GM18498 (cell line): ENCODE data around the gene CAPZA2.
"Not testable (repeated sequence)": the region's sequence is repeated elsewhere in the genome, so short reads cannot be mapped to it uniquely, and the experiment has no call there.

Source experiments
- ATAC-seq: cut with Tn5 transposase; IDR thresholded peaks from one replicate; pipeline ENCODE4 v1.9.1; 2021; ENCODE audit warnings: mild to moderate bottlenecking, moderate library complexity; ENCODE audit not compliant: unreplicated experiment

The CAPZA2 gene

GRCh38 chr7:116862234-116862950 lies at the start of gene CAPZA2:
Gene CAPZA2 (plus strand): TSS chr7:116862587. CDS start chr7:116862612, 25 bp downstream.
- ATAC-seq: peak; percentile 90

- ATAC-seq: no peak
These were observed 49.5 kb upstream of the CAPZA2 start for GRCh38 chr7:116812860-116813259.

GRCh38 chr7:116813371-116813770 lies 49.0 kb upstream of the CAPZA2 start:
- not testable (repeated sequence) for ATAC-seq

DNA sequence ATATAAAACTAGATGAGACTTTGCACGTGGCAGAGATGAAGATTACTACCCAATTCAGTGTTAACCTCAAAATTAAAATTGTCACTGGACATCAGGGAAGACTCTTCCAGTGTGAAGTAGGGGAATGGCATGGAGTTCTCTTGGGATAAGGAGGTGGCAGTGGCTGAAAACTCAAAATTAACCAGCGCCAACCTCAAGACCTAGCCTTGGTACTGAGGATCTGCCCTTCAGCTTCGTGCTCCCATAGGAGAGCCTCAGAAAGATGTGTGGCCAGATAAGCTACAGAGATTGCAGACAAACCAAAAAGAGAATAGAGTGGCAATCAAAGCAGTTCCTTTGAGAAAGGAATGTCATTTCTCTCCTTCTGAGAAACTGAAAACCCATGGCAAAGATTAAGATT lies 47.3 kb upstream of the CAPZA2 start:
- ATAC-seq: no peak

- ATAC-seq: no peak
These were observed 42.2 kb upstream of the CAPZA2 start for GRCh38 chr7:116820149-116820548.

- not testable (repeated sequence) for ATAC-seq
These were observed 40.7 kb upstream of the CAPZA2 start for GRCh38 chr7:116821647-116822046.

DNA sequence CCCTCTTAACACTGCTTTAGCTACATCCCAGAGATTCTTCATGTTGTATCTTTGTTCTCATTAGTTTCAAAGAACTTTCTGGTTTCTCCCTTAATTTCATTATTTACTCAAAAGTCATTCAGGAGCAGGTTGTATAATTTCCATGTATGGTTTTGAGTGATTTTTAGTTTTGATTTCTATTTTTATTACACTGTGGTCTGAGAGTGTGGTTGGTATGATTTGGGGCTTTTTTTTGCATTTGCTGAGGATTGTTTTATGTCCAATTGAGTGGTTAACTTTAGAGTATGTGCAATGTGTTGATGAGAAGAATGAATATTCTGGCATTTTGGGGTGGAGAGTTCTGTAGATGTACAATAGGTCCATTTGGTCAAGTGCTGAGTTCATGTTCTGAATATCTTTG lies 37.9 kb upstream of the CAPZA2 start:
- ATAC-seq: no peak

DNA sequence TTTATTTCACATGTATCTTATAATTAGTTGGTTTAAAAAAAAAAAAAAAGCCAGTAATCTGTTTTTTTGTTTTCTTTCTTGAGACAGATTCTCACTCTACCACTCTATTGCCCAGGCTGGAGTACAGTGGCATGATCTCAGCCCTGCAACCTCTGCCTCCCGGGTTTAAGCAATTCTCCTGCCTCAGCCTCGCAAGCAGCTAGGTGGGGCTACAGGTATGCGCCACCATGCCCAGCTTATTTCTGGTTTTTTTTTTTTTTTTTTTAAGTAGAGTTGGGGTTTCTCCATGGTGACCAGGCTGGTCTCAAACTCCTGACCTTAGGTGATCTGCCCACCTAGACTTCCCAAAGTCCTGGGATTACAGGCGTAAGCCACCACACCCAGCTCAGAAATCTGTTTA lies 34.1 kb upstream of the CAPZA2 start:
- no peak for ATAC-seq

GRCh38 chr7:116829041-116829440 lies 33.3 kb upstream of the CAPZA2 start:
- ATAC-seq: no peak

DNA sequence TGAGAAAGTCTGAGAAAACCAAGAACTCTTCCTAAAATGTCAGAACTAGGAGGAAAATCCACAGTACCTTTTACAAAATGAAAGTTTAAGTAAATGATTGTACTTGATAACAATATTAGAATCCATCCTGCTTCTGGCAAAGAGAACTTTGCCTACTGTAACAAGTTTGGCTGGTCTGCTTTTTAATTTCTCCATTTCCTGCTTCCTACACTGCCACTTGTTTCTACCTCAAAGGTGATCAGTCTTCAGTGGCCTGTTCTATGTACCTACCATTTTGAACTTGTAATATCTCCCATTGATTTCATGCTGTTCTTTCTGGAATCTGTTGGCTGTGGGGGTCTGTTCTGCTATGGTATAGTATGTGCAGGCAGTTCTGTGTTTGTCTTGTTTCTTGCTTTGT lies 32.9 kb upstream of the CAPZA2 start:
- ATAC-seq: no peak

DNA sequence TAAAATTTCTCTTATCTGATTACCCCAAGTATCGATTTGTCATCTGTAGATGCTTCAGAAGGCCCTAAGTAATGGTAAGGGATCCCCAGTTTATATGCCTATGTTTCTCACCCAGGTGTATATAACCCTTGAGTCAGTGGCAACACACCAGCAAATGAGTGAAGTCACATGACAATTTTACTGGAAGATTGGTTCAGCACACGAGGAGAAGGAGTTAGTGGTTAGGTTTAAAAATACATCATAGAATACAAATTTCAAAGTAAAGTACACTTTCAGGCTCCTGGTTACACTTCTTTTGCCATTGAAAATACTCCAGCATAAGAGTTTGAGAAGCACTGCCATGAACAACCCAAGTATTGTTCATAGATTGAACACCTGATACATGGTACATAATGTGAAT lies 29.7 kb upstream of the CAPZA2 start:
- no peak for ATAC-seq

GRCh38 chr7:116834815-116835504 lies 27.4 kb upstream of the CAPZA2 start:
- ATAC-seq: no peak

DNA sequence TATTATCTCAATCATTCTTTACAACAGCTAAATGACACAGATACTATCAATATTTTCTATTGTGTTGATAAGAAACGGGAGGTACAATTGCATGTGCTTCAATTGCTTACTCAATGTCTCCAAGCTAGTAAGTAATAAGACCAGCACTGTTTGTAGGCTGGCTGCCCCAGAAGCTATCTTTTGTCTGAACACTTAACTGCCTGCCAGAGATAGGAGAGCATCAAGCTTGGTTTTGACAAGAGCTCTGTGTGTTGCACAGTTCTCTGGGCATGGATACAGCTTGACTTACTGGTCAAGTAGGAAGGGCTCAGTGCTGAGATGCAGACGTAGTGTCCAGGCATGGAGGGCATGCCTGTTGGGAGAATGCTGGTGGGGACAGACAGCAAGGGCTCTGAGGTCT lies 26.3 kb upstream of the CAPZA2 start:
- ATAC-seq: no peak

DNA sequence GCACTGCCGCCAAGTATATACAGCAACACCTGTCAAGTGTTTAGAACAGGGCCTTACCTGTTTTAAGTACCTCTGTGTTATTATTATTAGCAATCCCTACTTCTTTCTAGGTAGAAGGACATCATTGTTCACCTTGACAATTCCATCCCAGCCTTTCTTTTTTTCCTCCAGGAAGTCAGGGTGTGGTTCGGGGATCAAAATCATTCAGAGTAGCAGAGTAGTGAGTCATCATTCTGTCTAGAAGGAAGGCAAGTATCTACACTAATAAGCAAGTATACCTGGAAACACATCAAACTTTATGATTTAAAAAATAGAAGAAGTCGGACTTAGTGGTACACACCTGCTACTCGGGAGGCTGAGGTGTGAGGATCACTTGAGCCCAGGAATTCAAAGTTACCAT lies 25.5 kb upstream of the CAPZA2 start:
- ATAC-seq: no peak

DNA sequence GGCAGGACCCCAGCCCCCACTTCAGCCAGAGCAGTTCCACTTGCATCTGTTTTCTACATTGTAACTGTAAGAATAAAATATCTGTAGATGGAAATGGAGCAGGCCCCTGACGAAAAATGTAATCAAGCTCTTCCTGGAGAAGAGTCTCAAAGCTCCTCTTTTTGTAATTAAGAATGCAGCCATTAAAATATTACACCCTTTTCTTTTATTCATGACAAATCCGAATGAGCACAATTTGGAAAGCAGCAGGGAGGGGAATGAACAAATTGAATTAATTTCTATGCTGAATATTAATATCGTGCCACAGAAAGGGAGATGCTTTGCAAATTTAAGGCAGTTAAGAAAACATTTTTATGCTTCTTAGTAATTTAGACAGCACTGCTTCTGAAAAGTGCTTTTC lies 24.8 kb upstream of the CAPZA2 start:
- no peak for ATAC-seq

DNA sequence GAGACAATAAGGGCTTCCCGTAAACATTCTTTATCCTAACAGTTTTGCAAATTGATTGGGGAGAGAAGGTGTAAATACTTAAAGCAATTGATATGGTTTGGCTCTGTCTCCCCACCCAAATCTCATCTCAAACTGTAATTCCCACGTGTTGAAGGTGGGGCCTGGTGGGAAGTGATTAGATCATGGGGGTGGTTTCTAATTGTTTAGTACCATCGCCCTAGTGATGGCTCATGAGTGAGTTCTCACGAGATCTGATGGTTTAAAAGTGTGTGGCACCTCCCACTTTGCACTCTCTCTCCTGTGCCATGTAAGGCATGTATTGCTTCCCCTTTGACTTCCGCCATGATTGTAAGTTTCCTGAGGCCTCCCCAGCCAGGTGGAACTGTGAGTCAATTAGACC lies 22.1 kb upstream of the CAPZA2 start:
- ATAC-seq: no peak

DNA sequence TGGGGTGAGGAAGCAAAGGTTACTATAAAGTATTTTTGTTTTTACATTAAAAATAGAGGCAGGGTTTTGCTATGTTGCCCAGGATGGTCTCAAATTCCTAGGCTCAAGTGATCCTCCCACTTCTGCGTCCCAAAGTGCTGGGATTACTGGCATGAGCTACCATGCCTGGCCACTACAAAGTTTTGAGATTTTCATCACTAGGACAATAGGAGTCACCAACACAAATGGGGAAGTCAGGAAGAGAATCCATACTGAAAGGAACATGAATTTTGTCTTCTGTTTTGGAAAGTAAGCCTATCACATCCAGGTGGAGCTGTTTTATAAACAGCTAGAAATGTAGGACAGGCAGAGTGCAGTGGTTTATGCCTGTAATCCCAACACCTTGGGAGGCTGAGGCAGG lies 20.0 kb upstream of the CAPZA2 start:
- ATAC-seq: no peak

DNA sequence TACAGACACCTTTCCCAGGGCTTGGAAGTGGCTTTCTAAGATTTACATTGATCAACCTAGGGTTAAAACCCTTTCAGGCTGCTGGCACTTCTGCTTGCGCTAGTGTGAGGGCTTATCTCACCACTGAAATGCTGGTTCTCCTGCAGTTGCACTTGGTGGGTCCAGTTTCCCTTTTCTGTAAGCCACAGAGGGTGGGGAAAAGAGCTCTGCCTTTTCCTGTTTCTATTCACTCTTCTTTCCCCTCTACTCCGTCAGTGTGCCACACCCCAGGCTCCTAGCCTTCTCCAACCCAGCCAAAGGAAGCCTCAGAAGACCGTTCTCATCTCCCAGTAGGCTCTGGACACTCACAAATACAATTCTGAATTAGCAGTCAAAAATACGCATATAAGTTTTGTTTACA lies 19.0 kb upstream of the CAPZA2 start:
- no peak for ATAC-seq

DNA sequence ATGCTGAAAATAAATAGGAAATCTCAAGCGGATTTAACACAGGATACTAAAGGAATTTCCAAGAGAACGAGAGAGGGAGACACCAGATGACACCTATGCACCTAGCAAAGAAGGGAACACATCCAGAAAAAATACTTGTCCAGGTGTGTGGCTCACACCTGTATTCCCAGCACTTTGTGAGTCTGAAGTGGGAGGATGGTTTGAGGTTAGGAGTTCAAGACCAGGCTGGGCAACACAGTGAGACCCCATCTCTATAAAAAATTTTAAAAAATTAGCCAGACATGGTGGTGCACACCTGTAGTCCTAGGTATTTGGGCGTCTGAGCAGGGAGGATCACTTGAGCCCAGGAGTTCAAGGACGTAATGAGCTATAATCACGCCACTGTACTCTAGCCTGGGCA lies 11.2 kb upstream of the CAPZA2 start:
- ATAC-seq: no peak

DNA sequence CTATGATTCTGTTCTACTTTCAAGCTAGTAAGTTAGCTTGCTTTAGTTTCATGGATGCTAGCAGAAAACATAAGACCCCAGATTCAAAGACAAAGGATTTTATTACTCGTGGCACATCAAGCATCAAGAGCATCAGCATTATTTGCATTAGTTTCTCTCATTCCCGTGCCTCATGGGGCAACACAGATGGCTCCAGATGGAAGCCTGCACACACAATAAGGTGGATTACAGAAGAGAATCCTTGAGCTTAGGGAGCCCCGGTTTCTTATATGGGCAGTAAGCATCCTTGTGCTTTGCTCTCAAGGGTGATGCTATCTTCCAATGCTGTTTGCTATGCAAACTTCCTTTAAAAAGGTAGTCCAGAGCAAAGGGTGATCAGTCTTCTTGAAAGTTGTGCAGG lies 10.7 kb upstream of the CAPZA2 start:
- no peak for ATAC-seq

DNA sequence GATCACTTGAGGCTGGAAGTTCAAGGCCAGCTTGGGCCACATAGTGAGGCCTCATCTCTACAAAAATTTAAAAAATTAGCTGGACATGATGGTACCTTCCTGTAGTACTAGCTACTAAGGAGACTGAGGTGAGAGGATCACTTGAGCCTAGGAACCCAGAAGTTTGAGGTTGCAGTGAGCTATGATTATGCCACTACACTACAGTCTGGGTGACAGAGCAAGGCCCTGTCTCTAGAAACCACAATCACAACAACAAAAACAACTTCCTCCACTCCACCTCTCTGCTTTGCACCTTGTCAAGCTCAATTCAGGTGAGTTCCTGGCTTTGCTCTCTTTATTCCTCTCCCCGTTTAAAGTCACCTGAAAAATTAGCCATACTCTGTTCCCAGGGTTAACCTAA lies 8.3 kb upstream of the CAPZA2 start:
- ATAC-seq: no peak

DNA sequence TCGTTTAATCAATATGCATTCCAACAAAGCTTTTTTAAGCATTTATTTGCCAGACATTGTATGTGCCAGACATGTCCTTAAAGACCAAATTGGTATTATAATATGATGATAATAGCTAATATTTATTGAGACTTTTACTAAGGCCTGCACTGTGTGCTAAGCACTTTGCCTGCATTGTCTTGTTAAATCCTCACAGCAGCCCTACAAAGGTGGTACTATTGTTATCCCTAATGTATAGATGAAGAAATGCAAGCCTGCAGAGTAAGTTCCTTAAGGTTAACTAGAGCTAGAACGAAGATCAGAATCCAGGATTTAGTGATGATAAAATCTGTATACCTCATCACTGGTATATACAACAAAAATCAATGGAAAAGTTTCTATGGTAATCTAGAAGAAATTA lies 5.3 kb upstream of the CAPZA2 start:
- ATAC-seq: no peak

DNA sequence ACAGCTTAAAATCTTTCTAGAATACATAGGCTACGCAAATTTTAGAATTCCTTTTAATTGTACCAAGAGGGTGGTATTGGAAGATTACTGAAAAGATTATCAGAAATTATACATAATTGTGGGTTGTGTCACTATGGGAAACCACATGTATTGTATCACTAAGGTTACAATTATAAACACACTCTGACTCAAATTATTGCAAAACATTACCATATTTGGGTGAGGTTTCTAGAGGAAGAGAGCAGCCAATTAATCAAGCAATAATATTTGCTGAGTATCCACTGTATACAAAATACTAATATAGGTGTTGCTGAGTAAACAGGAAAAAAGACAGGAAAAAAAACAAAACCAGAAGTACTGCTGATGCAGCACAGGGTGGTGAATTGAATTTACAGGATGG lies 3.1 kb upstream of the CAPZA2 start:
- ATAC-seq: no peak
